HG03439 (cell line): Measurements from ENCODE around the gene CNIH3.
"Not testable (repeated sequence)": the region's sequence is repeated elsewhere in the genome, so short reads cannot be mapped to it uniquely, and the experiment has no call there.

Experiments used
- ATAC-seq: cut with Tn5 transposase; IDR thresholded peaks from one replicate; pipeline ENCODE4 v1.9.1; 2021; ENCODE audit warnings: mild to moderate bottlenecking, moderate library complexity; ENCODE audit not compliant: unreplicated experiment

CNIH3 gene

DNA sequence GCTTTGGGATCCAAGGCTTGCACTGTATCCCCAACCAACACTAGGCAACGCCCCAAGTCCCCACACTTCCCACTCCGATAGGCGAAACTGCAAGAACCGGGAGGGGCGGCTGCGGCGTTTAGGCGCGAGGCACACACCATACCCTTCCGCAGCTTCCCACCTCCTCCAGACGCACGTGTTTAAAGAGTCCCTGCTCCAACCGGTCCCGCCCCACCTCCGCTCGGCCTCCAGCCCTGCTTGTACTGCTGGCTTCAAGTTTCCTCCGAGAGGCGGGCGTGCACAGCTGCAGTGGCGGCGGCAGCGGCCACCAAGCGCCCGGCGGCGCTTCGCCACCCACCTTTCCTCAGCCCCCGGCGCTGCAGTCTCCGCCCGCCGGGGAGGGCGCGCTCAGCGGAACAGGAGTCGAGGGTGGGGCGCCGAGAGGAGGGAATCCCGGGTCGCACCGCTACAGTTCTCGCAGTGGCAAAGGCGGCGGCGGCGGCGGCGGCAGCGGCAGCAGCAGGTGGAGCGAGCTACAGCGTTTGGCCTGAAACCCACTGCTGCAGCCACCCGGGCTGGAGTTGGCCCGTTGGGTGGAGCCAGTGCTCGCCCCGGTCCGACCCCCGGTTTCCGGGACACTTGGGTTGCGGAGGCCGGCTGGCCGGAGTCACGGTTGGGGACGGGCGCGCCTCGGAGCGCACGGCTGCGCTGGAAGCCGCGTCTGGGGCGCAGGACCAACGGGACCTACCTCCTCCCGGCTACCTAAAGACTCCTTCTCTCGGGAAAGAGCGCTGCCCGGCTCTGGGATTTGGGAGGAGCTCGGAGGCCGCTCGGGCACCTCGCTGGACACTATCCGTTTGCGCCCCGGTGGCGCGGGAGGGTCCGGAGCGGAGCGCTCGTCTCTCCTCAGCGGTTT lies at the start of gene CNIH3:
Gene CNIH3 (plus strand): TSS at position 457 of the 895 bp plus-strand sequence. CDS start 858 bp downstream, outside the sequence.
- no peak for ATAC-seq

DNA sequence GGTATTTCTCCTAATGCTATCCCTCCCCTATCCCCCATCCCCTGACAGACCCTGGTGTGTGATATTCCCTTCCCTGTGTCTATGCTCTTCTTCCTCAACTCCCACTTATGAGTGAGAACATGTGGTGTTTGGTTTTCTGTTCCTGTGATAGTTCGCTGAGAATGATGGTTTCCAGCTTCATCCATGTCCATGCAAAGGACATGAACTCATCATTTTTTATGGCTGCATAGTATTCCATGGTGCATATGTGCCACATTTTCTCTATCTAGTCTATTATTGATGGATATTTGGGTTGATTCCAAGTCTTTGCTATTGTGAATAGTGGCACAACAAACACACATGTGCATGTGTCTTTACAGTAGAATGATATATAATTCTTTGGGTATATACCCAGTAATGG lies 49.6 kb upstream of the CNIH3 start:
- ATAC-seq: not testable (repeated sequence)

DNA sequence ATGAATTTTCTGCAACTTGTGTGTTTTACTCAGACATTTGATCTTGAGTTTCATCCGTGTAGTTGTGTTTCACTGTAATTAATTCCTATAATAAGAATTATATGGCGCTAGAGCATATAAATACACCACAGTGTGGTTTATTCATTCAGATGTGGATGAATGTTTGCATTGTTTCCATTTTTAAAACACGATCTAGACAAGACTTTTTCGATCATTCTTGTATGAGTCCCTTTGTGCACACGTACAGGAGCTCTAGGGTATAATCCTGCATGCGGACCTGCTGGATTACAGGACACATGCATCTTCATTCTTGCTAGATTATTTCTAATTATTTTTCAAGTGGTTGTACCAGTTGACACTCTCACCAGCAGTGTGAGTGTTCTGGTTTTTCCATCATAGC lies 46.8 kb upstream of the CNIH3 start:
- ATAC-seq: no peak

DNA sequence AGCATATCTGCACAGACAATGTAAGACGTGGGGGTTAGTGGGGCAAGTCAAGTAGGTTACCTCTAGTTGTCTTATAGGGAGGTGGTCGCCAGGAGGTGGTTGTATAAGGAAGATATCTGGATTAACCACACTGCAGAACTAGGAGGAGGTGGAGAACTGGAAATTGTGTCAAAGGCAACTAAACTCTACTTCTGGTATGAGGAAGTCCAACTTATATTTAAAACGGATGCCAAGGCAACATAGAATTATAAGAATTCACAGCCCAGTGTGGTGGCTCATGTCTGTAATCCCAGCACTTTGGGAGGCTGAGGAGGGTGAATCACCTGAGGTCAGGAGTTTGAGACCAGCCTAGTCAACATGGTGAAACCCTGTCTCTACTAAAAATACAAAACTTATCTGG lies 44.1 kb upstream of the CNIH3 start:
- not testable (repeated sequence) for ATAC-seq

DNA sequence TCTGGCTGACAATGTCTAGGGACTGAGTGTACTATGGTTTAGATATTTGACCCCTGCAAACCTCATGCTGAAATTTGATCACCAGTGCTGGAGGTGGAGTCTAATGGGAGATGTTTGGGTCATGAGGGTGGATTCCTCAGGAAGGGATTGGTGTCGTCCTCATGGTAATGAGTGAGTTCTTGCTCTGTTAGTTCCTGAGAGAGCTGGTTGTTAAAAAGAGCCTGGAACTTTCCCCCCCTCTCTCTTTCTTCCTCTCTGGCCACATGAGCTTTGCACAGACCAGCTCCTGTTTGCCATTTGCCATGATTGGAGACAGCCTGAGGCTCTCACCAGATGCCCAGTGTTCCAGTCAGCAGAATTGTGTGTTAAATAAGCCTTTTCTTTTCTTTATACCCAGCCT lies 36.6 kb upstream of the CNIH3 start:
- ATAC-seq: no peak

DNA sequence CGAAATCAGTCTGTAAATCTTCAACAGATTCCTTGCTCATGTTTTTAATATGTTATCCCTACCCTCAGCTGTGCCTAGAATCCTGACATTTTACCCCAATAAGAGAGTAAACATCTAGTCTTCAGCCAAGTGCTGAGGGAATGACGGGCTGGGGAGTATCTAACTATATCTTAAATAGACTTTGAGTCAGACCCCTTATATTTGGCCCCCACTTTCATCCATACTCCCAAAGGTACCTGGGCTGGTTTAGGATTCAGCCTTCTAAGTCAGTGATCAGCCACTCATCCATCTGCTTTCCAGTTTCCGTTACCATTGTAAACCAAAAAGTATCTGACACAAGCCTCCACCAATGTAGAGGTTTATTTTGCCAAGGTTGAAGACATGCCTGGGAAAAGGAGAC lies 36.1 kb upstream of the CNIH3 start:
- ATAC-seq: no peak

DNA sequence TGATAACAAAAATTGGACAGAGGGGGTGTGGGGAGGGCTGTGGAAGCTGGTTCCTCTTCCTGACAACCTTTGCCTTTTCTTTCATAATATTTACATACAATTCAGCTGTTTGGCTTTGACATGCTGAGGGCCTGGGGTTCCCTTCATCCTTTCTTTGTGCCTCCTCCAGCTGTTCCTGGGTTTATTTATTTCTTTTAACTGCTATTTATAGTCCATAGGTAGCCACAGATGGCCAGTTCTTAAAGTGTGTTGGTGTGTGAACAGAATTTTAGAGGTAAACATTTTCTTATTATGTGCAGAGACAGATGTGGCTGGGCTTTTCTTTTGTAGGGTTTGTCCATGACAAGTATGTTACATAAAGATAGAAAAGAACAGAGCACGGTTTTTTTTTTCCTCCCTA lies 34.1 kb upstream of the CNIH3 start:
- ATAC-seq: no peak

DNA sequence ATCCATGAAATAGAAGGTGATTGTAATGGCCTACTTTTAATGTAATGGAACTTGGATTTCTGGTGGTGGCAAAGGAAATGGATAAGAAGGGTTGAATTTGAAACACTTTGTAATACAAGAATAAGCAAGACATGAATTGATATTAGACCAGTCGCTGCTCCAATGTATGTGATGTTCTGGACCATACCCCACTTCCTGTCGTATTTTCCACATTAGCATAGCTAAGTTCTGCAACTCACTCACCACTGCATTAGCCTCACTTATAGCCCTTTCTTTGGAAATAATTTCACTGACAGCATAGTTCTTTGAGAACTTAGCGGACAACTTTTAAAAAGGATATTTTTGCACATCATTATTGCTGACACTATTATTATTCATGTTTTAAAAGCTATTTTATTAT lies 32.3 kb upstream of the CNIH3 start:
- no peak for ATAC-seq

DNA sequence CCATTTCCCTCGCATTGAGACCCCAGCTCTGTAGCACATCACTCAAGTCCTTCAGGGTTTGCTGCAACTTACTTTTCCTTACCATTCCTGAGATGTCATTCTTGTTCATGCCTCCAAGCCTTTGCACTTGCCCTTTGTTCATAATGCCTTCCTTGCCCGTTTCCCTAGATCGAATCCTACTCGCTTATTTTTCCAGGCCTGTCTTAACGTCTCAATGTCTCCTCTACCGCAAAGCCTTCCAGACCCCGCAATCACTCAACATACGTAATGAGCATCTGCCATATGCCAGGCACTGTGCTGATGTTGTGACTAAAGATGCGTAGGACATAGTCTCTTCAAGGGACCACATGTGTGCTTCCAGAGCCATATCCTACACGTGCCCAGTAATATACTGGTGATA lies 31.1 kb upstream of the CNIH3 start:
- ATAC-seq: no peak

DNA sequence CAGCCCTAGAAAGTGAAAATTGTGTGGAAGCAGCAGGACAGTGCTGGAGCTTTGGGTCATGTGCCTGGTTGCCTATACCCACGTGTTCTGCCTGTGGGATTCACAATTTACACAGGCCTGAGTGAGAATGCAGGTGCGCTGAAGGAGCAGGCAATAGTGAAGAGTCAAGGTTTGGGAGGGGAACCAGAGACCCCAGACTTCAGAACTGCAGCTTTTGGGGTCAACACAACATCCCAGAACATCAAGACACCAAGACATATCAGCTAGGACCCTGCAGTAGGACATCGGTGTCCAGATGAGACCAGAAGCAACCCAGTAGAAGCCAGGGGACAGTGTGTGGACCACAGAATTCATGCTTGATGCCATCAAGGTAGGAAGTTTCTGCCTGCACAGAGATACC lies 29.1 kb upstream of the CNIH3 start:
- ATAC-seq: no peak

DNA sequence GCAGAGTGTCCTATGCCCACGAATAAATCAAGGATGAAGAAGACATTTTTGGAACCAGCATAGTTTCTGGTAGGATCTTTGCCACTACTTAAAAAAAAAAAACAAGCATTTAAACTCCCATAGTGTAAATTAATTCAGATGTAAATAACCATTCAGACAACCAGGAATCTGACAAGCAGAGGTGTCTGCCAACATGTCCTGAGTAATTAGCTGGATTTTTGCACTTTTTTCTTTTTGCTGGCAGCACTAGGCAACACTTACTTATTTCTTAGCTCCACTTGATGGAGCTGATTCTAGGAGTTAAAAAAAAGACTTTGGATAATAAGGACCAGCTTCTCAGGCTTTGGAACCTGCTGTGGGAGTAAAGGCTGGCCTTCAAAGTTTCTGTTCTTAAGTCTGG lies 27.6 kb upstream of the CNIH3 start:
- ATAC-seq: no peak

DNA sequence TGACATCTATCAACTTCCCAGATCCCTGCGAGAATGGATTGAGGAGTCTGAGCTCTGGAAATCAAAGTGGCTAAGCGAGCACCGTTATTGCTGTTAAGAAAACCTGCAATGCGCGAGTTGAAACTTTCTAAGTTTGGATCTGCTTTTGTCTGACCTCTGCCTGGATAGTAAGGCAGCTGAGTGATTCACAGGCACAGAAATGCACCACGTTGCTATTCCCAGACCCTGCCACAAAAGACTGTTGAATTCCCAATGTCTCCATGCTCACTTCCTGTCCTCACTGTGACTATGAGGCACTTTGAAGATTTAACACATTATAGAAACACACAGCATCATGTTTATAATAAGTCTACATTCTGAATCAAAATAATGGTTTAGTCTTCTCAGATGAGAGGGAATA lies 27.1 kb upstream of the CNIH3 start:
- ATAC-seq: no peak

DNA sequence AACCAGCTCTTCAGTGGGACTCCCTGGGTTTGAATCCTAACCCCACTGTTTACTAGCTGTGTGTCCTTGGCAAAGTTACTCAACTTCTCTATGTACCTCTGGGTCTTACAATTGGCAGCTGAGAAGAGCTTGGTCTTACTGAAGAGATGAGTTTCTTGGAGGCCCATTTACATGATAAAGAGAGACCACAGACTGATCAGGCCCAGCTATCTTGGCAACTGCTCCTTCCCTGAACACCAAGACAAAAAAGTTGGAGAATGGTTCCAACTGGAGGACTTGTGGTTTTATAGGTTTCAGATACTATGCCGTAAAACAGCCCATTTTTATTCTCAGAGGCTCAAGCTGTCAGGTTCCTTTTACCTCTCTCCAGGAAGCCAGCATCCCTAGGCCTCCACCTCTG lies 24.8 kb upstream of the CNIH3 start:
- no peak for ATAC-seq

DNA sequence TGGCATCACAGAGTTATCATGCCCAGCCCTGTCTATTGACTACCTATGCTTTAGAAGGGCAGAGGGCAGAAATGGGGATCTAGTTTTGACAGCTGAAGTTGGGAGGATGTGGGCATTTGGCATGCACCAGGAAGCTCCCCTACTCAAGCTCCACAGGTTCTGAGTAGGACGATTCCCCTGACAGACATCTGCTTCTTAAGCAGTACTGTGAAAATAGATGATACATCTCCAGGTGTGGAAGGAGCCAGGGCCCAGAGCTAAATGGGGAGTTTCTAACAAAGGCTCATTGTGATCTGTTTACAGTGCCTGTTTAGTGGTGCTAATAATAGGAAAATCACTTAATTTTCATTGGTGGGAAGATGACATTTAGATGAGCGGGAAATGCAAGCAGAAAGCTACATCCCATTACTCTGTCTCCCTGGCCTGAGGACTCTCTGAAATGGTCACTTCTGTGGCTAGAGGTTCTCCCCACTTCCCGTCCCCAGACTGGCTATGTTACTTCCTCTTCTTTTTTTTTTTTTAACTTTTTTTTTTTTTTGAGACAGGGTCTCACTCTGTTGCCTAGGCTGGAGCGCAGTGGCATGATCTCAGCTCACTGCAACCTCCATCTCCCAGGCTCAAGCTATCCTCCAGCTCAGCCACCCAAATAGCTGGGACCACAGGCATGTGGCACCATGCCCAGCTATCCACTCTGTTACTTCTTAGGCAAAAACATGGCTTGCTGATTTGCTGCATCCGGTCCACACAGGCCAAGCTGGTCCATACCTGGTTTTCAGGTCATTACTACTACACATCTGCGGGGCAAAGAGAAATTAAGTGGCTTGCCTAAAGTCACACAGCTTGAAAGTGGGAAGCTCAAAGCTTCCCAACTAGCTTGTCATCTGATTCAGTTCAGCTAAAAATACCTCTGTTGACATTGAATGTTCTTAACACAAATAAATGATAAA lies 23.2 kb upstream of the CNIH3 start:
- ATAC-seq: no peak

DNA sequence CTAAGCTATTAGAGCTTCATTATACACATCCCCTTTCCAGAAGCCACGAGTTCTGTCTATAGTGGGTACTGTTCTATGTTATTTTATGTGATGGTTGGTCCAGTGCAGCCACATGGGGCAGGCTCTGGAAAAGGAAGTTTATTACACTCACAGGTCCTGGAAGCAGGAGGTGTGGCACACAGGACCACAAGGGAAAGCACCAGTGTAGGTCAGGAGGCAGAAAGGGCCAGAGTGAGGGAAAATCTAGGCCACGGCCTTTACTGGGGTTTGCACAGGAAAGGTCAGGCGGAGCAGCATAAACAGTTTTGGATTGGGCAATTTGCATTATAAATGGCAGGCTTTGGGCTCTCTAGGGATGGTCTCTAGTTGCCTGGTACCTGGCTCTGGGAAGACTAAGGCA lies 21.8 kb upstream of the CNIH3 start:
- ATAC-seq: no peak

DNA sequence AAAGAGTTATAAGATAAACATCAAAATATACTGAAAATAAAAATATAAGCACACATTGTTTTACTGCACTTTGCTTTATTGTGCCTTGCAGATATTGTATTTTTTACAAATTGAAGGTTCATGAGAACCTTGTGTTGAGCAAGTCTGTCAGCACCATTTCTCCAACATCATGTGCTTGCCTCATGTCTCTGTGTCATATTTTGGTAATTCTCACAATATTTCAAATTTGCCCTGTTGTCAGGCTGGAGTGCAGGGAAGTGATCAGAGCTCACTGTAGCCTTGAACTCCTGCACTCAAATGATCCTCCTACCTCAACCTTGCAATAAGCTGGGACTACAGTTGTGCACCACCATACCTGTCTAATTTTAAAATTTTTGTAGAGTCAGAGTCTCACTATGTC lies 21.3 kb upstream of the CNIH3 start:
- no peak for ATAC-seq

DNA sequence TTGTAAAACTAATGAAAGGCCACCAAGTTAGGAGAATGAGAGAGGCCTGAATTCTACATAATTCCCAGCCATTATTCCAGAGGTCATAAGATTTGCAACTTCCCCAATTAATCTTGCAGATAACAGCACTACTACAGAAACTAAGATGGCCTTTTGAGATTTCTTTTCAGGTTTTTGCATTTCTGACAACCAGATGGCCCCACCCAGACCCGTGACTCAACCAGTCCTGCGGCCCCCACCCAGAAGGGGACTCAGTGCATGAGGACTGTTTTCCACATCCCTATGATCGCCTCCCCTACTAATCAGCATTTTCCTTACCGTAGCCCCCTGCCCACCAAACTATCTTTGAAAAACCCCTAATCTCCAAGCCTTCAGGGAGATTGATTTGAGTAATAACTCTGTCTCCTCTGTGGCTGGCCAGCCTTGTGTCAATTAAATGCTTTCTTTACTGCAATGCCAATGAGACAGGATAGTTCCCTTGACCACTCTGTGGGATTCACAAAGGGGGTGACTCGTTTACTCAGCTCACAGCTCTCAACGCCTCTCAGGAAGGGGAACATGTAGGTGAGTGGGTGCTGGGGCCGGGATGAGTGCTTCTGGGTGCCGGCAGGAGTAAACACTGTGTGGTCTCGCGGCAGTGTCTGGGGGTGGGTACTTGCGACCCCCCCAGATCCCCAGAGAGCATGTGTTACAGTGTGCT lies 10.5 kb upstream of the CNIH3 start:
- ATAC-seq: no peak

DNA sequence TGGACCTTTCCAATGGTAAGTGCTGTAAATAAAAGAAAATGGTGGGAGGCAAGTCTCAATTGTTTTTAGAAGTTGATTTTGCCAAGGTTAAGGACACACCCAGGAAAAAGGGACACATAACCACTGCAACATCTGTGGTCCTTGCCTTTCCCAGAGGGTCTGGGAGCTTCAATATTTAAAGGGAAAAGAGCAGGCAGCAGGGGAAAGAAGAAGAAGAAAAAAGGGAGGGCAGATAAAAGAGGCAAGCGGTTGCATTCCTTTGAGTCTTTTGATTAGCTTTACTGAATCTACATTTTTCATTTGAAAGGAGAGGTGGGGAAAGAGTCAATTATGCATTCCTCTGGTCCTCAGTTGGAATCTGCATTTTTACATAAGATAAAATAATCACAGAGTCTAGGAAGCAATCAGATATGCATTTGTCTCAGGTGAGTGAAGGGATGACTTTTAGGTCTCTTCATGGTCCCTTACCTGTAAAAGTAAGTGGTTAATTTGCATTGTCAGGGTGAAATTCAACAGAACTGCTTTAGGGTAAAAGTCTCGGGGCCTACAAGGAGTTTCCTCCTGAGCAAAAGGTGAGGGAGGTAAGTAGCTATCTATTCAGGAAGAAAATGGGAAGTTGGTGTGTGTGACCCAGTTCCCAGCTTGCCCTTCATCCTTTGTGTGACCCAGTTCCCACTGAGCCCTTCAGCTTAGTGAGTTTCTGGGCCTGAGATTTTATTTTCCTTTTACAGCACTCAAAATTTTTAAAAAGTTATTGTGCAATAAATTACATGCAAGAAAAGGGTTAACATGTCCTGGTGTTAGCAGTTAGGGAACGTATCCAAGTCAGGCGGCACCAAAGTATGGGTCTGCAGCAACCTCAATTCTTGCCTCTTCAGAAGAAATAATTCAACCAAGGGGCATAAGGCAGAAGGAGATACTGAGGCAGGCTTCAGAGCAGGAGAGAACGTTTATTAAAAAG lies 8.6 kb upstream of the CNIH3 start:
- no peak for ATAC-seq

DNA sequence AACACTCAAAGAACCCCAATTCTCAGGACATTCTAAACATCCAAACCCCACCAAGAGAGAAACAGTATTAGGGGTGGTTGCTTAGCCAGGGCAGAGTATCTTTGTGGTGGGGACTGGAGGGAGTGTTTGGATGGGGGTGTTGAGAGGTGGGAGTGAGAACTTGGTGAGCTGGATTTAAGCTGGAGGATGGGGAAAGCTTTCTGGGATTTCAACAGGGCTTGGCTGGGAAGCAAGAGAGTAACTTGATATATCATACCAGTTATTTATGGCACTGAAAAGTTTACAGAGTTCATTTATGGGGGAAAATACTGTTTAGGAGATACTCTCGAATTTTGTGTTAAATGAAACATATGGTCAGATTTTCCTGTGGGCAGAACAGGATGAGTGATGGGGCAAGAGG lies 6.8 kb upstream of the CNIH3 start:
- no peak for ATAC-seq

DNA sequence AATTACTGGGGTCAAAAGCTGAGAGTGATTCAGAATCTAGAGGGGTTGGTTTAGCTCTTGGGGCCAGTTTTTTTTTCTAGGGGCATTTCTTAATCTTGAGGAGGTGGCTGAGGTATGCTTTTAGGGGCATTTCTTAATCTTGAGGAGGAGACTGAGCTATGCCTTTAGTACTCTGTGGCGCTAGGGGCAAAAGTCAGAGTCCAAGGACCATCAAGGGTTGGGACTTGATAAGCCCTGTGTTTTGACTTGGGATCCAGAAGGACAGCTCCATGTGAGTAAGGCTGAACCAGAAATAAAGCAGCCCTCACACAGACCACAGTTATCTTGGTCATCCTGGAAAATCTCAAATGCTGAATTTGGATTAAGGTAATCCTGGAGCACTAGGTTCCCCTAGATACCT lies 3.9 kb upstream of the CNIH3 start:
- ATAC-seq: no peak
